ENCODE data around the gene P4HA1.

- no peak for TF ChIP-seq CTCF (IDR thresholded peaks at IDR 0.05)
- no peak for TF ChIP-seq POLR2AphosphoS5 (IDR thresholded peaks at IDR 0.05; ENCODE audit: low read depth, low read length)
- no peak for TF ChIP-seq REST (IDR thresholded peaks at IDR 0.05; ENCODE audit: insufficient read depth in 1 of 2, low read depth in 2 of 2, low read length in 1 of 2)
Measured at GRCh38 chr10:73017955-73018480, 78.6 kb downstream of the P4HA1 start.
